ENCODE results near the gene C14orf93. TPM values are rescaled to one million over a fixed set of nuclear protein-coding genes. Genes with fewer than 3 reads are reported as not detected.

The C14orf93 gene
- total and polyA plus RNA-seq, 9 of the 15 experiments (the other 6 are each of a cell fraction or from before 2014, with no cell fraction given), result 2.2 to 22.4 (median 16.1) TPM

- TF ChIP-seq RREB1 (CRISPR knock-in tag; IDR thresholded peaks at IDR 0.05), result no peak
- no peak for TF ChIP-seq E2F8 (IDR thresholded peaks at IDR 0.05; ENCODE audit: low read depth, partially characterized antibody)
- no peak for TF ChIP-seq ADNP (tag; IDR thresholded peaks at IDR 0.05)
- no peak for TF ChIP-seq ZNF143 (CRISPR knock-in tag; IDR thresholded peaks at IDR 0.05)
- no peak for TF ChIP-seq ZNF449 (CRISPR knock-in tag; IDR thresholded peaks at IDR 0.05)
- TF ChIP-seq ZNF133 (CRISPR knock-in tag; IDR thresholded peaks at IDR 0.05), result no peak
- TF ChIP-seq ZNF778 (CRISPR knock-in tag; IDR thresholded peaks at IDR 0.05), result no peak
Measured at GRCh38 chr14:22966783-22967269, 43.1 kb downstream of the C14orf93 start (continued).
